ENCODE data around the gene OTUB2.

OTUB2 gene

GRCh38 chr14:94001016-94001415 is 25.1 kb upstream of the OTUB2 start:
- TF ChIP-seq CTCF (IDR thresholded peaks at IDR 0.05; ENCODE audit: low read length) (no peak), EZH2 (IDR thresholded peaks at IDR 0.05; ENCODE audit: borderline replicate concordance, low read length) (no peak)
- H3K4me1 ChIP-seq (ENCODE audit: insufficient read depth, low read length, severe bottlenecking), result peaks cover 35% of the 10 kb centered on the region
- peak overlapping the region; percentile 46 for H3K27ac ChIP-seq (ENCODE audit: low read depth, low read length, poor library complexity, severe bottlenecking)
- H3K4me2 ChIP-seq (ENCODE audit: low read length), result peak overlapping the region; percentile 57; the same call in 1 of the 2 replicates
- no peak overlapping the region for H3K4me3 ChIP-seq (ENCODE audit: low read depth, low read length, poor library complexity, severe bottlenecking)
- peak overlapping the region; percentile 46 for H3K9ac ChIP-seq (ENCODE audit: low read length)
- H3K9me2 ChIP-seq (ENCODE audit: low read depth, low read length), result no peaks in the 10 kb centered on the region
- no peaks in the 10 kb centered on the region for H3K36me3 ChIP-seq (ENCODE audit: insufficient read depth, low read length)
- H2AFZ ChIP-seq (ENCODE audit: low read length), result no peak overlapping the region
- no peaks in the 10 kb centered on the region for H3K9me3 ChIP-seq (ENCODE audit: low read length)
- no peaks in the 10 kb centered on the region for H3K27me3 ChIP-seq (ENCODE audit: insufficient read depth, low read length)
- no peaks in the 10 kb centered on the region for H3K79me2 ChIP-seq (ENCODE audit: insufficient read depth, low read length)
- H4K20me1 ChIP-seq (ENCODE audit: insufficient read depth, low read length), result no peaks in the 10 kb centered on the region
- no peaks in the 10 kb centered on the region for H3F3A ChIP-seq (ENCODE audit: insufficient read depth, low read length)

- H2AFZ ChIP-seq (ENCODE audit: low read length), result no peak overlapping the region; the same call in 1 of the 2 replicates
Observed at GRCh38 chr14:94001501-94002396, 24.4 kb upstream of the OTUB2 start.

GRCh38 chr14:94003397-94003796 is 22.7 kb upstream of the OTUB2 start:
- TF ChIP-seq EZH2 (IDR thresholded peaks at IDR 0.05; ENCODE audit: borderline replicate concordance, low read length) (no peak), CTCF (IDR thresholded peaks at IDR 0.05; ENCODE audit: low read length) (no peak)
- Histone ChIP-seq H3K27me3 (ENCODE audit: insufficient read depth, low read length) (no peaks in the 10 kb centered on the region), H3K9me2 (ENCODE audit: low read depth, low read length) (no peaks in the 10 kb centered on the region), H3K36me3 (ENCODE audit: insufficient read depth, low read length) (no peaks in the 10 kb centered on the region), H3K79me2 (ENCODE audit: insufficient read depth, low read length) (no peaks in the 10 kb centered on the region), H3K4me1 (ENCODE audit: insufficient read depth, low read length, severe bottlenecking) (peaks cover 35% of the 10 kb centered on the region), H3K4me3 (ENCODE audit: low read depth, low read length, poor library complexity, severe bottlenecking) (no peak overlapping the region), H3K4me2 (ENCODE audit: low read length) (no peak overlapping the region), H3K9ac (ENCODE audit: low read length) (no peak overlapping the region), H3F3A (ENCODE audit: insufficient read depth, low read length) (no peaks in the 10 kb centered on the region), H3K27ac (ENCODE audit: low read depth, low read length, poor library complexity, severe bottlenecking) (no peak overlapping the region), H4K20me1 (ENCODE audit: insufficient read depth, low read length) (no peaks in the 10 kb centered on the region), H3K9me3 (ENCODE audit: low read length) (no peaks in the 10 kb centered on the region), H2AFZ (ENCODE audit: low read length) (no peak overlapping the region)

More at GRCh38 chr14:94001501-94002396, 24.4 kb upstream of the OTUB2 start:
- no peaks in the 10 kb centered on the region for H3K9me2 ChIP-seq (ENCODE audit: low read depth, low read length)
- H3F3A ChIP-seq (ENCODE audit: insufficient read depth, low read length), result no peaks in the 10 kb centered on the region
- no peak for TF ChIP-seq EZH2 (IDR thresholded peaks at IDR 0.05; ENCODE audit: borderline replicate concordance, low read length)
- TF ChIP-seq CTCF (IDR thresholded peaks at IDR 0.05; ENCODE audit: low read length), result peak; percentile 98
- no peaks in the 10 kb centered on the region for H3K27me3 ChIP-seq (ENCODE audit: insufficient read depth, low read length)
- H3K9me3 ChIP-seq (ENCODE audit: low read length), result no peaks in the 10 kb centered on the region
- no peaks in the 10 kb centered on the region for H3K79me2 ChIP-seq (ENCODE audit: insufficient read depth, low read length)
- peaks cover 35% of the 10 kb centered on the region for H3K4me1 ChIP-seq (ENCODE audit: insufficient read depth, low read length, severe bottlenecking)
- no peak overlapping the region for H3K4me3 ChIP-seq (ENCODE audit: low read depth, low read length, poor library complexity, severe bottlenecking)
- H3K27ac ChIP-seq (ENCODE audit: low read depth, low read length, poor library complexity, severe bottlenecking), result peak overlapping the region; percentile 46
- peak overlapping the region; percentile 57; the same call in 1 of the 2 replicates for H3K4me2 ChIP-seq (ENCODE audit: low read length)
- no peaks in the 10 kb centered on the region for H4K20me1 ChIP-seq (ENCODE audit: insufficient read depth, low read length)
- H3K36me3 ChIP-seq (ENCODE audit: insufficient read depth, low read length), result no peaks in the 10 kb centered on the region
- peak overlapping the region; percentile 46 for H3K9ac ChIP-seq (ENCODE audit: low read length)
